GM12892 (cell line): Measurements from ENCODE around the gene MYLK.

Experiments used
- POLR2A ChIP-seq: IDR thresholded peaks from 2 replicates; pipeline ENCODE4 v1.6.1; 2011; ENCODE audit warnings: low read depth, low read length, control low read depth
- POLR2AphosphoS5 ChIP-seq: IDR thresholded peaks from 2 replicates; pipeline ENCODE4 v1.6.1; 2011; ENCODE audit warnings: low read depth, low read length, control low read depth
- TAF1 ChIP-seq: IDR thresholded peaks from 2 replicates; pipeline ENCODE4 v1.6.1; 2011; ENCODE audit warnings: low read depth, mild to moderate bottlenecking, control low read depth, low read length, borderline replicate concordance

- TF ChIP-seq POLR2A = no peak
- TF ChIP-seq POLR2AphosphoS5 = no peak
- TF ChIP-seq TAF1 = no peak
These were observed 90.7 kb downstream of the MYLK start for GRCh38 chr3:123793425-123793824.
